Panc1 (cell line): ENCODE results near the gene IGSF21. TPM values are rescaled to one million over a fixed set of nuclear protein-coding genes. Genes with fewer than 3 reads are reported as not detected.

Source experiments
- ATAC-seq: fragments of 200-7000 bp; cut with Tn5 transposase; 2 replicates; pipeline ENCODE4 v1.9.1; 2020; ENCODE audit warnings: mild to moderate bottlenecking, moderate library complexity
- BruUV-seq: library from RNA; stranded (reverse); fragments of 400-500 nt; replicated peaks from 2 replicates; lab custom pipeline; 2021; lab: Mats Ljungman, UMichigan
- CTCF ChIA-PET: fragments of 300-600 bp; sonication (Branson Sonifier 250); formaldehyde crosslinking; loops from one replicate; lab custom pipeline; 2022; ENCODE audit warnings: antibody characterized with exemption; lab: Charles Lee
- POLR2A ChIA-PET: fragments of 300-600 bp; sonication (Branson Sonifier 250); formaldehyde crosslinking; loops from one replicate; lab custom pipeline; 2022; ENCODE audit warnings: antibody characterized with exemption; lab: Charles Lee
- DNase-seq: peaks from one replicate; pipeline ENCODE4 v3.0.0-alpha.2; 2010; ENCODE audit warnings: low read depth, low spot score
- H3K27ac ChIP-seq: 2 replicates; pipeline ENCODE4 v1.5.1; 2011; ENCODE audit warnings: mild to moderate bottlenecking, low read length, inconsistent platforms
- H3K27me3 ChIP-seq: fragments of 200-500 bp; sonication (Bioruptor generic); 2 replicates; pipeline ENCODE4 v1.6.0; 2014; ENCODE audit warnings: low read length, inconsistent platforms; ENCODE audit not compliant: control insufficient read depth, insufficient read depth
- H3K36me3 ChIP-seq: fragments of 200-500 bp; sonication (Bioruptor generic); 2 replicates; pipeline ENCODE4 v1.5.1; 2014; ENCODE audit warnings: inconsistent platforms, mild to moderate bottlenecking, low read length, moderate library complexity; ENCODE audit not compliant: control insufficient read depth, insufficient read depth
- H3K4me1 ChIP-seq: 2 replicates; pipeline ENCODE4 v1.5.1; 2011; ENCODE audit warnings: inconsistent platforms, mild to moderate bottlenecking, low read length, moderate library complexity; ENCODE audit not compliant: control insufficient read depth, insufficient read depth
- H3K4me3 ChIP-seq, 2 experiments: 2 replicates each; pipeline ENCODE4 v1.5.1; 2011 to 2012; ENCODE audit warnings: low read depth in 2 of 2, low read length in 2 of 2, mild to moderate bottlenecking in 2 of 2, inconsistent platforms in 1 of 2, moderate library complexity in 1 of 2
- H3K9me3 ChIP-seq: fragments of 200-500 bp; sonication (Bioruptor generic); 2 replicates; pipeline ENCODE4 v1.5.1; 2014; ENCODE audit warnings: low read depth, mild to moderate bottlenecking, inconsistent platforms, low read length, moderate library complexity; ENCODE audit not compliant: control insufficient read depth, insufficient read depth
- CTCF ChIP-seq: fragments of 450-650 bp; IDR thresholded peaks from 2 replicates; pipeline ENCODE4 v1.5.1; 2017; ENCODE audit warnings: mild to moderate bottlenecking
- POLR2AphosphoS5 ChIP-seq: IDR thresholded peaks from 2 replicates; pipeline ENCODE4 v1.6.1; 2012; ENCODE audit warnings: mild to moderate bottlenecking, low read depth, low read length, moderate library complexity
- SIN3A ChIP-seq: IDR thresholded peaks from 2 replicates; pipeline ENCODE4 v1.6.1; 2012; ENCODE audit warnings: low read depth, mild to moderate bottlenecking, low read length, moderate library complexity, borderline replicate concordance; ENCODE audit not compliant: insufficient read depth
- TCF7L2 ChIP-seq: IDR thresholded peaks from 2 replicates; pipeline ENCODE4 v1.6.1; 2011; ENCODE audit warnings: mild to moderate bottlenecking, low read depth, low read length, inconsistent platforms
- in situ Hi-C: cut with HindIII; loops from 2 replicates; pipeline ENCODE4 v1.10.0; 2016; ENCODE audit warnings: low sequenced_read_pairs, low pct_unique_long_range_greater_than_20kb
- intact Hi-C: fragments of 100-400 bp; cut with micrococcal nuclease; formaldehyde crosslinking; loops from one replicate; pipeline ENCODE4 v1.10.0; 2022; ENCODE audit not compliant: unreplicated experiment
- total RNA-seq: library from RNA; stranded (reverse); gene quantifications from one replicate; pipeline ENCODE4 v1.2.1, GENCODE V29; 2021; ENCODE audit not compliant: unreplicated experiment
- TF ChIP-seq, protein P1 (sequence below), 2 experiments: IDR thresholded peaks; 2 replicates each; pipeline ENCODE4 v1.6.1; 2011 to 2012; ENCODE audit warnings: low read depth in 2 of 2, control low read depth in 1 of 2, low read length in 1 of 2, mild to moderate bottlenecking in 1 of 2, moderate library complexity in 1 of 2; ENCODE audit not compliant: insufficient read depth in 1 of 2

IGSF21 gene
- total RNA-seq, 1 experiment from 2014 or later = not detected

DNA sequence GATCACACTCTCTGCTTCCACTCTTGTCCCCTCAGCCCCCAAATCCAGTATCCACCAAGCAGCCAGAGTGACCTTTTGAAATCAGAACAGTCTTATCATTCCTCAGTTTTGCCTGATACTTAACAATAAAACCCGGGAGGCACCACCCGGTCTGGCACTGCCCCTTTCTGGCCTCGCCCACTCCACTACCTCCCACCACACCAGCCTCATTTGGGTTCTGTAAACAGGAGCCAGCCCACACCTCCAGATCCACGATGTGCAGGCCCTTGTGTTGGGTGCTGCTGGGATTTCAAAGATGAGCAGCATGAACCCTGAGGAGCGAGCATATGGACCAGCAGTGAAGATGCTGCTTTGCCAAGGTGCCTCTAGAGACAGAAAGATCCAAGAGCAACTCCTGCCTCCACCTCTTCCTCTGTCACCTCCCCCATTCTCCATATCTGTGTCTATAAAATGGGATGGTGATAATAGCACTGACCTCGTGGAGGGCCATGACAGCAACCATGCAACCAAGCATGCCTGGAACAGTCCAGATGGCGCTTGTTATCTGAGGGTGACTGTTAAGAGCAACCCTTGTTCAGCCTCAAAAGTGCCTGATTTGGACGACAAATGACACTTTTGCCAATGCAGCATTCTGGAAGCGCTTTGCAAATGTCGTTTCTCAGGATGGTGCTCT is 136.0 kb downstream of the IGSF21 start:
- no peaks in the 10 kb centered on the region for H3K9me3 ChIP-seq
- H3K36me3 ChIP-seq = no peaks in the 10 kb centered on the region
- H3K27me3 ChIP-seq = peaks cover 17% of the 10 kb centered on the region; the same call in 1 of the 2 replicates
- intact Hi-C loops = no loop called here
- DNase-seq (no peak), ATAC-seq (no peak)
- in situ Hi-C loops = no loop called here
- no peaks in the 10 kb centered on the region for H3K4me1 ChIP-seq
- POLR2A ChIA-PET = no interaction called here
- TF ChIP-seq, protein P1, sequence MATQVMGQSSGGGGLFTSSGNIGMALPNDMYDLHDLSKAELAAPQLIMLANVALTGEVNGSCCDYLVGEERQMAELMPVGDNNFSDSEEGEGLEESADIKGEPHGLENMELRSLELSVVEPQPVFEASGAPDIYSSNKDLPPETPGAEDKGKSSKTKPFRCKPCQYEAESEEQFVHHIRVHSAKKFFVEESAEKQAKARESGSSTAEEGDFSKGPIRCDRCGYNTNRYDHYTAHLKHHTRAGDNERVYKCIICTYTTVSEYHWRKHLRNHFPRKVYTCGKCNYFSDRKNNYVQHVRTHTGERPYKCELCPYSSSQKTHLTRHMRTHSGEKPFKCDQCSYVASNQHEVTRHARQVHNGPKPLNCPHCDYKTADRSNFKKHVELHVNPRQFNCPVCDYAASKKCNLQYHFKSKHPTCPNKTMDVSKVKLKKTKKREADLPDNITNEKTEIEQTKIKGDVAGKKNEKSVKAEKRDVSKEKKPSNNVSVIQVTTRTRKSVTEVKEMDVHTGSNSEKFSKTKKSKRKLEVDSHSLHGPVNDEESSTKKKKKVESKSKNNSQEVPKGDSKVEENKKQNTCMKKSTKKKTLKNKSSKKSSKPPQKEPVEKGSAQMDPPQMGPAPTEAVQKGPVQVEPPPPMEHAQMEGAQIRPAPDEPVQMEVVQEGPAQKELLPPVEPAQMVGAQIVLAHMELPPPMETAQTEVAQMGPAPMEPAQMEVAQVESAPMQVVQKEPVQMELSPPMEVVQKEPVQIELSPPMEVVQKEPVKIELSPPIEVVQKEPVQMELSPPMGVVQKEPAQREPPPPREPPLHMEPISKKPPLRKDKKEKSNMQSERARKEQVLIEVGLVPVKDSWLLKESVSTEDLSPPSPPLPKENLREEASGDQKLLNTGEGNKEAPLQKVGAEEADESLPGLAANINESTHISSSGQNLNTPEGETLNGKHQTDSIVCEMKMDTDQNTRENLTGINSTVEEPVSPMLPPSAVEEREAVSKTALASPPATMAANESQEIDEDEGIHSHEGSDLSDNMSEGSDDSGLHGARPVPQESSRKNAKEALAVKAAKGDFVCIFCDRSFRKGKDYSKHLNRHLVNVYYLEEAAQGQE (IDR thresholded peaks at IDR 0.05; ENCODE audit: insufficient read depth in 1 of 2, low read depth in 2 of 2, low read length in 1 of 2) = no peak
- TF ChIP-seq POLR2AphosphoS5 = no peak
- no peak for TF ChIP-seq SIN3A
- no peak for TF ChIP-seq CTCF
- no peak for TF ChIP-seq TCF7L2
- CTCF ChIA-PET = no interaction called here
- no TSS peak for BruUV-seq
- H3K27ac ChIP-seq = no peak overlapping the region
- no peak overlapping the region for H3K4me3 ChIP-seq

DNA sequence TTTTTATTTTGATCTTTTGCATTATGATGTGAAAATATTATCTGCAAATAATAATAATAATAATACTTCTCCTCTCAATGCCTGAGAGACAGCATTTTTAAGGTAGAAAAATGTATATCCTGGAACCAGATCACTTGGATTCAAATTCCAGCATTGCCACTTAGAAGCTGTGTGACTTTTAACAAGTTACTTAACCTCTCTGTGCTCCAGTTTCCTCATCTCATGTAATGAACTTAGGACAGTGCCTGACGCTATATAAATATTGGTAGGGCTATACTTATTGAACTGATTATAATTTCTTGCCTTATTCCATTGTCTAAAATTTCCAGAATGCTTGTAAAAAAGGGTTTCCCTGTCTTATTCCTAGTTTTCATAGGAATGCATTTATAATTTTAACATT is 137.2 kb downstream of the IGSF21 start:
- Histone ChIP-seq H3K4me1 (no peaks in the 10 kb centered on the region), H3K9me3 (no peaks in the 10 kb centered on the region), H3K27ac (no peak overlapping the region), H3K27me3 (peaks cover 17% of the 10 kb centered on the region; the same call in 1 of the 2 replicates), H3K36me3 (no peaks in the 10 kb centered on the region), H3K4me3 (no peak overlapping the region)
- intact Hi-C loops = no loop called here
- CTCF ChIA-PET = no interaction called here
- TF ChIP-seq, protein P1 (IDR thresholded peaks at IDR 0.05; ENCODE audit: insufficient read depth in 1 of 2, low read depth in 2 of 2, low read length in 1 of 2) = no peak
- TF ChIP-seq POLR2AphosphoS5 = no peak
- TF ChIP-seq CTCF = no peak
- no peak for TF ChIP-seq SIN3A
- TF ChIP-seq TCF7L2 = no peak
- POLR2A ChIA-PET = no interaction called here
- ATAC-seq = no peak
- BruUV-seq = no TSS peak
- DNase-seq = no peak
- in situ Hi-C loops = no loop called here
